B cell (primary cell): ENCODE results near the gene SLC25A14.

Experiments
- EZH2 ChIP-seq: IDR thresholded peaks from 2 replicates; pipeline ENCODE4 v1.6.1; 2012; ENCODE audit warnings: borderline replicate concordance, low read depth, mild to moderate bottlenecking, moderate library complexity, low read length; ENCODE audit not compliant: insufficient read depth, poor library complexity, severe bottlenecking
- TF ChIP-seq, protein P1 (sequence below): fragments of 200-600 bp; IDR thresholded peaks from one replicate; pipeline ENCODE4 v1.8.0; 2022; ENCODE audit warnings: antibody characterized with exemption, mild to moderate bottlenecking

GRCh38 chrX:130339408-130340222 is at the start of gene SLC25A14:
- TF ChIP-seq, protein P1, sequence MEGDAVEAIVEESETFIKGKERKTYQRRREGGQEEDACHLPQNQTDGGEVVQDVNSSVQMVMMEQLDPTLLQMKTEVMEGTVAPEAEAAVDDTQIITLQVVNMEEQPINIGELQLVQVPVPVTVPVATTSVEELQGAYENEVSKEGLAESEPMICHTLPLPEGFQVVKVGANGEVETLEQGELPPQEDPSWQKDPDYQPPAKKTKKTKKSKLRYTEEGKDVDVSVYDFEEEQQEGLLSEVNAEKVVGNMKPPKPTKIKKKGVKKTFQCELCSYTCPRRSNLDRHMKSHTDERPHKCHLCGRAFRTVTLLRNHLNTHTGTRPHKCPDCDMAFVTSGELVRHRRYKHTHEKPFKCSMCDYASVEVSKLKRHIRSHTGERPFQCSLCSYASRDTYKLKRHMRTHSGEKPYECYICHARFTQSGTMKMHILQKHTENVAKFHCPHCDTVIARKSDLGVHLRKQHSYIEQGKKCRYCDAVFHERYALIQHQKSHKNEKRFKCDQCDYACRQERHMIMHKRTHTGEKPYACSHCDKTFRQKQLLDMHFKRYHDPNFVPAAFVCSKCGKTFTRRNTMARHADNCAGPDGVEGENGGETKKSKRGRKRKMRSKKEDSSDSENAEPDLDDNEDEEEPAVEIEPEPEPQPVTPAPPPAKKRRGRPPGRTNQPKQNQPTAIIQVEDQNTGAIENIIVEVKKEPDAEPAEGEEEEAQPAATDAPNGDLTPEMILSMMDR, result no peak
- TF ChIP-seq EZH2, result no peak
